GDM1 (cell line): ENCODE measurements around the gene CLSTN2.

Source experiments
- DNase-seq: peaks from one replicate; lab custom pipeline; 2025; lab: John Stamatoyannopoulos, UW

The CLSTN2 gene

GRCh38 chr3:140597792-140598191 is 662.8 kb downstream of the CLSTN2 start:
- DNase-seq = no peak

GRCh38 chr3:140599009-140599408 is 664.0 kb downstream of the CLSTN2 start:
- no peak for DNase-seq

GRCh38 chr3:140599496-140599895 is 664.5 kb downstream of the CLSTN2 start:
- no peak for DNase-seq

GRCh38 chr3:140601881-140602280 is 666.9 kb downstream of the CLSTN2 start:
- no peak for DNase-seq

GRCh38 chr3:140602781-140603180 is 667.8 kb downstream of the CLSTN2 start:
- no peak for DNase-seq

GRCh38 chr3:140603766-140604165 is 668.8 kb downstream of the CLSTN2 start:
- no peak for DNase-seq

GRCh38 chr3:140610544-140610943 is 675.6 kb downstream of the CLSTN2 start:
- no peak for DNase-seq

- no peak for DNase-seq
Observed at GRCh38 chr3:140614001-140614400, 679.0 kb downstream of the CLSTN2 start.

GRCh38 chr3:140617135-140617534 is 682.1 kb downstream of the CLSTN2 start:
- no peak for DNase-seq

- no peak for DNase-seq
Observed at GRCh38 chr3:140626856-140627255, 691.9 kb downstream of the CLSTN2 start.
